HG03575 (cell line): ENCODE results near the gene POC1A.

Experiments used
- ATAC-seq: cut with Tn5 transposase; IDR thresholded peaks from one replicate; pipeline ENCODE4 v1.9.1; 2021; ENCODE audit not compliant: unreplicated experiment, insufficient number of reproducible peaks, low FRiP score; ENCODE audit errors: extremely low read depth

POC1A gene

GRCh38 chr3:52118156-52118875, 35.9 kb downstream of the POC1A start:
- no peak for ATAC-seq

GRCh38 chr3:52117537-52117936, 36.7 kb downstream of the POC1A start:
- ATAC-seq: no peak

- ATAC-seq: no peak
Measured at GRCh38 chr3:52112056-52112455, 42.2 kb downstream of the POC1A start.

- ATAC-seq: no peak
Measured at GRCh38 chr3:52110502-52110901, 43.7 kb downstream of the POC1A start.

- no peak for ATAC-seq
Measured at GRCh38 chr3:52109611-52110301, 44.5 kb downstream of the POC1A start.

- ATAC-seq: no peak
Measured at GRCh38 chr3:52108302-52109232, 45.7 kb downstream of the POC1A start.

GRCh38 chr3:52106951-52107611, 47.1 kb downstream of the POC1A start:
- ATAC-seq: no peak

- ATAC-seq: no peak
Measured at GRCh38 chr3:52104684-52105640, 49.3 kb downstream of the POC1A start.

GRCh38 chr3:52102934-52103333, 51.3 kb downstream of the POC1A start:
- no peak for ATAC-seq

- ATAC-seq: no peak
Measured at GRCh38 chr3:52099001-52099401, 55.2 kb downstream of the POC1A start.

- no peak for ATAC-seq
Measured at GRCh38 chr3:52097851-52098507, 56.2 kb downstream of the POC1A start.

- no peak for ATAC-seq
Measured at GRCh38 chr3:52095990-52096775, 58.0 kb downstream of the POC1A start.

- ATAC-seq: no peak
Measured at GRCh38 chr3:52094571-52095485, 59.4 kb downstream of the POC1A start.

- ATAC-seq: no peak
Measured at GRCh38 chr3:52093756-52094545, 60.3 kb downstream of the POC1A start.

GRCh38 chr3:52092891-52093290, 61.3 kb downstream of the POC1A start:
- ATAC-seq: no peak
